ENCODE results near the gene SKIC8.

Gene SKIC8

DNA sequence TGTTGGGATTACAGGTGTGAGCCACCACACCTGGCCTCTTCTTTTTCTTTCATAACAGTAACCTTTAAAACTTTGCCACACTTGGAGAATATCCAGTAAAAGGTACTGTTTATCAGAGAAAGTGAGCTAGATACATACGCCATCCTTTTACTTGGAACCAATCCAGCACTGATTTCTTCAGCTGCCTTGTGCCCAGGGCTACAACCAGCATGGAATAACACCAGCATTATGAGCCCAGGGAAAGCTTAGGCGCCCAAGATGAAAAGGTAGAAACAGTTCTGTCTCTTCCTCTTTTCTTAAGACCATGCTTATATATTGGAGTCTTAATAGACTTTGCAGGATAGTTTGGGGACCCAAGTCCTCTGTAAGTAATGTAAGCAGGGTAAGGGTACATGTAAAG is 8.4 kb downstream of the SKIC8 start:
- no peak for DNase-seq

DNA sequence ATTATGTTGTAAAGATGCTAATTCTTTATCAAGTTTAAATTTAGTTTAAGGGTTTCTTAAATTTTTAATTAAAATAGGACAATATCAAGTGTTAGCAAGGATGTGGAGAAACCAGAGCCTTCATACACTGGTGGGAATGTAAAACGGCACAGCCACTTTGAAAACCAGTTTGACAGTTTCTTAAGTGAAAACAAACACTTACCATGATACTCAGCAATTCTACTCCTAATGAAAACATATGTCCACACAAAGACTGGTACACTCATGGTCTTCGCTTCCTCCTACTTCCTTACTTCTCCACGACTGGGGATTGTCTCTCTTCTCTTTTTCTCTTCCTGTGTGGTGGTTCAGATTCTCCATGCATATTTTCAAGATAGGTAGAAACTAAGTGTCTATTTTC is 9.2 kb downstream of the SKIC8 start:
- DNase-seq, result no peak

DNA sequence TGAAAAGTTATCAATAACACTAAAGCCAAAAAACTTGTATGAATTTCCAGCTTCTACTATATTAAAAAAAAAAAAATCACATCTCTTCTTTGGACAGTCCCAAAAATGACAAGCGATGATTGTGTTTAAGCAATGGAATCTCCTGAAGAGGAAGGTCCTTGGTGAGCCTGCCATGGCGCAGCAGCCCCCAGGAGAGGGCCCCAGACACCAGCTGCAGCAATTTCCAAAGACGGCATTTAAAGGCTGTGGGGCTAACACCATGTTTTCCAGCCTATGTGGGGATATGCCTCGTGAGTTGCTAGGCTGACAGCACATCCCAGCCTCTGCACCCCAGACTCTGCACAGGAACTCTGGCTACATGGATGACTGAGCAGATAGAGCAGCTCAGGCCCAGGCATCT is 14.7 kb downstream of the SKIC8 start:
- DNase-seq, result no peak

DNA sequence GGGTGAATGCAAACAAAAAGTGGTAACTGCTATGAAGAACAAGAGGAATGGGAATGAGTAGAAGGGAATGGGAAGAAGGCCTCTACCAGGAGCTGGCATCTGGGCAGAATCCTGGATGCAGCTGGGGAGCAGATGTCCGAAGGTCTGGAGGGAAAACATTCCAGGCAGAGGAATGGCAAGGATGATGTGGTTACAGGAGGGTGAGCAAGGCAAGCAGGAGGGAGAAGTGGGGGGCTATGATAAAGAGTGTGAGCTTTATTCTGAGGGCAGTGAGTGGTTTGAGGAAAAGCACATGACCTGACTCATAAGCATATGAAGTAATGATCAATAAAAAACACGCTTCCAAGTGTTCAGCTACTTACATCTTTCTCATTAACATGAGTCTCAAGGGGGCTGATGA is 17.1 kb downstream of the SKIC8 start:
- no peak for DNase-seq

GRCh38 chr15:78280319-78281072 is 18.9 kb downstream of the SKIC8 start:
- no peak for DNase-seq

GRCh38 chr15:78276064-78276943 is 23.1 kb downstream of the SKIC8 start:
- DNase-seq, result no peak

- DNase-seq, result no peak
Measured at GRCh38 chr15:78274994-78275393, 24.4 kb downstream of the SKIC8 start.

DNA sequence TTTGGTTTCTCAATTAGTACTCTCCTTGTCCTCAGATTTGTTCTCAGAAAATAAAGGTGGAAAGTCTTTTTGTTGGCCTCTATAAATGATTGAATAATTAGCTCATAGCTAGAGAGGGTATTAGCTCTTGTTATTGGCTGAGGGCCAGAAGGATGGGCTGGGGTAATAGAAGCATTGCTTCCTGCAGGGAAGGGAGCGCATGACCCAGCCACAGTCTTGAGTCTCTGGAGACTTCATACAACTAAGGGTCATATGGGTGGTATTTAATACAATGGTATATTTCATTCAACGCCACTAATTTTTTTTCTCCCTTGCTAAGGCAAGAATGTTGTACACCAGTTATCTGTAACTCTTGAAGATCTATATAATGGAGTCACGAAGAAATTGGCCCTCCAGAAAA is 26.6 kb downstream of the SKIC8 start:
- no peak for DNase-seq

GRCh38 chr15:78272316-78272715 is 27.1 kb downstream of the SKIC8 start:
- DNase-seq, result no peak

DNA sequence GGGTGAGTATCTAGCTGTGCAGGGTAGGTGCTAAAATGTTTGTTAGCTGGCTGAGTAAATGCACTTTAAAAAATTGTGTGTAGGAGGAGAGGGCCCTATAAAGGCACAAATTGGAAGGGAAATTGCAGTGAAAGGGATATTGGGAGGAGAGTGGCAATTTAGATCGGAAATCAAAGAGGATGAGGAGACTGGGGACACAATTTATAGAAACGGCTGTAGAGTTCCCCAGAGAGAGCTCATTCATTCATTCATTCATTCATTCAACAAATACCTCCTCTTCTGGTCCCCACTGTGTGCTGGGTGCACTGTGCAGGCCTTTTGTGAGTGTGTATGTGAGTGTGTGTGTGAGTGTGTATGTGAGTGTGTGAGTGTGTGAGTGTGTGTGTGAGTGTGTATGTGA is 32.6 kb downstream of the SKIC8 start:
- DNase-seq, result peak in 1 of 2 experiments; percentile 48

- peak in 1 of 2 experiments; percentile 48 for DNase-seq
Measured at GRCh38 chr15:78266229-78266628, 33.2 kb downstream of the SKIC8 start.

DNA sequence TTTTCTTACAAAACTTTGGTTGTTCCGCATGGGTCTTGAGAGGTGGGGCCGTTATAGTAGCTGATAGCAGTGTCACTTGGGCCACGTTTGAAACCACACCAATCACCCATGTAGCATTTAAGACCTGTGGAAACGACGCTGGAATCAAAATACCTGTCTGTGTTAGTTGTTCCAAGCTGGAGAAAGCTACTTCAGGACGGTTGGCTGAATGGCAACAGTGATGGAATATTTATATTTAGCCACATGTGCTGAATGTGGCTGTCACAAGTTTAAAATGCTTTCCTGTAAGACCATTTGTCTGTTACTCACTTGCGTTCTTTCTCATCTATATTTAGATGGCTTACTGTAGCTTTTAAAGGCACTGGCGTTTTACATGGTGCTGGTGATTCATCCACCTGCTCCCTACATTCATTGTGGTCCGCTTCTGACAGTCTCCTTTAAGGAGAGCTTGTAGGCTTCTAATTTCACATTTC is 33.6 kb downstream of the SKIC8 start:
- no peak for DNase-seq

- DNase-seq, result no peak
Measured at GRCh38 chr15:78265137-78265460, 34.3 kb downstream of the SKIC8 start.

DNA sequence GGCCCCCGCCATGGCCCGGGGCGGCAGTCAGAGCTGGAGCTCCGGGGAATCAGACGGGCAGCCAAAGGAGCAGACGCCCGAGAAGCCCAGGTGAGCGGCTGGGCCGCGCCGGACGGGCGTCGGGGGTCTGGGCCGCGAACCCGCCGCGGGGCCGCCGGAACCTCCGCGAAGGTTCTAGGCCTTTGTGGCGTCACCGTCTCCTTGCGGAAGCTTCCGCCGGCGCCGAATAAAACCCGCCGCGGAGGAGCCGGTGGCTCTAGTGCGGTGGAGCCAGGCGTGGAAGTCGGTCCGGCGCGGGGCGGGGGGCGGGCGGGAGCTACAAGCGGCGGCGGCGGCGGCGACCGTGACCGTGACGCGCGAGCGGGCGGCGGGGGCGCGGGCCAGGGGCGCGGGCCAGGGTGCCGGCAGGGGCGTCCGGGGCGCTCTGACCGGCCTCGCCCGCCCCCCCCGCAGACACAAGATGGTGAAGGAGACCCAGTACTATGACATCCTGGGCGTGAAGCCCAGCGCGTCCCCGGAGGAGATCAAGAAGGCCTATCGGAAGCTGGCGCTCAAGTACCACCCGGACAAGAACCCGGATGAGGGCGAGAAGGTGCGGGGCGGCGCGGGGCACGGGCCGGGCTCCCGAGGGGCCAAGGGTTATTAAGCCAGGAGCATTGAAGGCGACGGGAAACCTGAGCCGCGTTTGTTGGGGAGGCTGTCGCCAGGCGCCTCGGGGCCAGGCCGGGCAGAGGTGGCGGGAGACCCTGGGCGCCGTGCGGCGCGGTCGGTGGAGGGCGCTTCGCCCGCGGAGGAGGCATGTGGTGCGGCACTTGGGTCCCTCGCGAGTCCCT is 34.9 kb downstream of the SKIC8 start, which contains the start of gene DNAJA4:
TSS of gene DNAJA4 (plus strand) at position 259 of the 833 bp plus-strand sequence. CDS start at position 461, 202 bp downstream.
- DNase-seq, result peak; percentile 34 to 65

DNA sequence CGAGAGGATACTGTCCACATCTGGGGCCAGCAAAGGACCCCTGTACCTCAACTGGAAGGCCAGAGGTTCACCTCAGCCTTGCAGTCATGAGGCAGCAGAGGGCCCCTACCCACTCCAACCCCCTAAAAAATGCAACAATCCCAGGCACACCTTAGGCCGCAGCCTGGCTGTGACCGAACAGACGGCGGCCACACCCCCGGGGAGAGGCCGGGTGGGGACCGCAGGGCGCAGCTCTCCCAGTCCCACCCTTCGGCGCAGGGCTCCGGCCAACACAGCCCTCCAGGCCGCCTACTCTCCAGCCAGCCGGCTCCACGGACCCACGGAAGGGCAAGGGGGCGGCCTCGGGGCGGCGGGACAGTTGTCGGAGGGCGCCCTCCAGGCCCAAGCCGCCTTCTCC is 35.5 kb downstream of the SKIC8 start:
- DNase-seq, result no peak

- no peak for DNase-seq
Measured at GRCh38 chr15:78263351-78263781, 36.0 kb downstream of the SKIC8 start.

- DNase-seq, result no peak
Measured at GRCh38 chr15:78261062-78261461, 38.3 kb downstream of the SKIC8 start.

DNA sequence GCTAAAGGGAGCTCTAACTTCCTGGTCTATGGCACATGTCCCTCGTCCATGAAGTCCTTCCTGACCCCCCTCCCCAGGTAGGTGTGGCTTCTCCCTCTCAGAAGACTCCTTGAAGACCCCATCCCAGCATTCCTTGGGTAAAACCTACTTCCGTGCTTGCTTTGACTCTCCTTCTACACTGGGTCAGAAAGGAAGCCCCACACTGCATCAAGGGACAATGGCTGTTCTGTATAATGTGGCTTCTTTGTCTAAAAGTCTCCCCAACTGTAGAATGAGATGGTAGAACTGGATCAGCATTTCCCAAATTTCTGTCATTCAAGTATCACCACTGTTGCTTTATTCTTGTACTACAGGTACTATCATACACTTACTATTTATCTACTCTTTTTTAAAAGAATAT is 38.9 kb downstream of the SKIC8 start:
- DNase-seq, result no peak

DNA sequence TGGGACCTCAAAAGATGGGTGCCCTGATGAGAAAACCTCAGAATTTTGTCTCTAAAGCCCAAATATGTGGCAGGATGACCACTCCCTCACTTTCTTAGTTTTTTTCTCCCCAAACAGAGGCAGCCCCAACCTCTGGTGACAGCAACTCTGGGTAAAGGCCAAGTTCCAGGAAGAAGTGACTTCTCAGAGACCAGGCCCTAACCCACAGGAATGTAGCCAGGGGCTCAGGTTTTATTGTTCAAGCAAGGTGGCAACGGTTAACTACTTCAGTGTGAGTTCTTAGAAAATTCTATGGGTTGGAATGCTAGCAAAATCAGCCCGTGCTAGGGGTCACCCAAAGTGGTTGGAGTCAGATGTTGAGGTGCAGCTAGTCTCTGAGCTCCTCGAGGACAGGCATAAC is 40.2 kb downstream of the SKIC8 start:
- DNase-seq, result no peak

DNA sequence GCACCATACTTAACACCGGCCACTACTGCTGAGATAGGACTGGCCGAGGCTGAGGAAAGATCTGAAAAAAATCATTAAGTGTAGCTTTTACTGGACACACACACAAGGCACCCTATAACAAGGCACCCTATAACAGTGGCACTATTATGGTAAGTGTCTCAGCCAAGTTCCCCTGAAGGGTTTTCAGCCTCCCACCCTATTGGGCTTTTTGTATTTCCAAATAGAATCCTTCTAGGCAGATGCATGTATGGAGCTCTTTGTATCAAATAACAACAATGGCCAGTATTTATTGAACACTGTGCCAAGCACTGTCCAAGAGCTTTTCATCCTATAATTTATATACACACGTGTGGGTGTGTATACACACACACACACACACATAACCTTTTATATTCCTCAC is 41.7 kb downstream of the SKIC8 start:
- DNase-seq, result no peak

DNA sequence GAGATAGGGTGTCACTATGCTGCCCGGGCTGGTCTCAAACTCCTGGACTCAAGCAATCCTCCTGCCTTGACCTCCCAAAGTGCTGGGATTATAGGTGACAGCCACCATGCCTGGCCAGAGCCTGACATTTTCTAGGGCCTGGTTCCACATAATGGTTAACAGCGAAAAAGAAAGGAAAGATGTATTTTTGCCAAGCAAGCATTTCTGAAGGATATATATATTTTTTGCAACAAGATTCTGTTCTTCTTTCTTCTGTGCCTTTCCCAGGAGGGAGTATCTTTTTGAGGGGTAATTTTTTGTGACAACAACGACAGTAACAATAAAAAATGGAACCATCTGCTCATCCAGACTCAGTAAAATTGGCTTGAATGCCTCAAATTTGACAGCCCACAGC is 43.4 kb downstream of the SKIC8 start:
- no peak for DNase-seq

GRCh38 chr15:78255421-78256043 is 43.9 kb downstream of the SKIC8 start:
- peak in 1 of 2 experiments; percentile 17 for DNase-seq

DNA sequence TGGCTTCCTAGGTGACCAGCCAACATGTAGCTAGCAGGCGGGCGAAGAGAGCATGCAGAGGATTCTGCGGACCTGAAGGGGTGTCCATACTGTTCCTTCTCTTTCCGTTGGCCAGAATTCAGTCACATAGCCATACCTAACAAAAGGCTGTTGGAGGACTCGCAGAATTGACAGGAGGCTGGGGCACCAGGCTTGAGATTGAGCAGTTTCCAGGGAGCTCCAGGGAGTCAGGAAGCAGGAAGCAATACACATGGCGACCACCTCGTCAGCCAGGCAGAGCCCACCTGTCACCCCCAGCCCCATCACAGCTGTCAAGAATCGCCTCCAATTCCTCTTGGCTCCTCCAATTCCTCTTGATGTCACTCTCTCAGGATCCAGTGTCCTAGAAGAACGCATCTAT is 48.3 kb downstream of the SKIC8 start:
- DNase-seq, result no peak
